ENCODE data around the gene ADCY2. TPM values are rescaled to one million over a fixed set of nuclear protein-coding genes. Genes with fewer than 3 reads are reported as not detected.
A peak's percentile ranks its signal among the peaks of the same experiment; 100 is the strongest.

Gene ADCY2
- total RNA-seq, 2 donors from 2014 or later: 5.2 to 17.7 TPM

GRCh38 chr5:7763621-7764072 is 367.7 kb downstream of the ADCY2 start:
- Histone ChIP-seq H3K27ac (peak overlapping the region; percentile 60 to 64), H3K4me3 (no peak overlapping the region), H3K9me3 (no peaks in the 10 kb centered on the region), H3K4me1 (replicated peaks) (no peaks in the 10 kb centered on the region), H3K36me3 (no peaks in the 10 kb centered on the region), H3K27me3 (replicated peaks; ENCODE audit: insufficient read depth) (no peaks in the 10 kb centered on the region)
- TF ChIP-seq POLR2AphosphoS5 (IDR thresholded peaks at IDR 0.05) (peak; percentile 64), POLR2A (IDR thresholded peaks at IDR 0.05) (no peak), CTCF (IDR thresholded peaks at IDR 0.05) (no peak)
- DNase-seq (ENCODE audit: low spot score): peak; percentile 15
- WGBS: 20% methylated on average over 9 of the region's 9 CpGs
- intact Hi-C loops (cut with DNase I): no loop called here

- peak overlapping the region; percentile 52 to 64 for H3K27ac ChIP-seq
- no peaks in the 10 kb centered on the region for H3K36me3 ChIP-seq
- WGBS: 83% methylated on average over 1 of the region's 1 CpG
- no peaks in the 10 kb centered on the region for H3K9me3 ChIP-seq
- intact Hi-C loops (cut with DNase I): no loop called here
- H3K4me3 ChIP-seq: no peak overlapping the region
- TF ChIP-seq CTCF (IDR thresholded peaks at IDR 0.05): no peak
- no peak for TF ChIP-seq POLR2AphosphoS5 (IDR thresholded peaks at IDR 0.05)
- no peak for TF ChIP-seq POLR2A (IDR thresholded peaks at IDR 0.05)
- no peaks in the 10 kb centered on the region for H3K27me3 ChIP-seq (replicated peaks; ENCODE audit: insufficient read depth)
- DNase-seq (ENCODE audit: low spot score): no peak
- no peaks in the 10 kb centered on the region for H3K4me1 ChIP-seq (replicated peaks)
Measured at GRCh38 chr5:7764452-7764851, 368.5 kb downstream of the ADCY2 start.

GRCh38 chr5:7770436-7770835 is 374.5 kb downstream of the ADCY2 start:
- Histone ChIP-seq H3K4me3 (no peak overlapping the region), H3K4me1 (replicated peaks) (no peaks in the 10 kb centered on the region), H3K36me3 (no peaks in the 10 kb centered on the region), H3K27me3 (replicated peaks; ENCODE audit: insufficient read depth) (no peaks in the 10 kb centered on the region), H3K9me3 (no peaks in the 10 kb centered on the region), H3K27ac (peak overlapping the region in 1 of 2 donors; percentile 29)
- 29% methylated on average over 2 of the region's 2 CpGs for WGBS
- no peak for DNase-seq (ENCODE audit: low spot score)
- intact Hi-C loops (cut with DNase I): no loop called here
- TF ChIP-seq POLR2A (IDR thresholded peaks at IDR 0.05) (no peak), CTCF (IDR thresholded peaks at IDR 0.05) (no peak), POLR2AphosphoS5 (IDR thresholded peaks at IDR 0.05) (no peak)

- H3K9me3 ChIP-seq: no peaks in the 10 kb centered on the region
- H3K4me1 ChIP-seq (replicated peaks): no peaks in the 10 kb centered on the region
- no peak for DNase-seq (ENCODE audit: low spot score)
- 87% methylated on average over 6 of the region's 6 CpGs for WGBS
- no peaks in the 10 kb centered on the region for H3K27me3 ChIP-seq (replicated peaks; ENCODE audit: insufficient read depth)
- TF ChIP-seq POLR2AphosphoS5 (IDR thresholded peaks at IDR 0.05) (no peak), POLR2A (IDR thresholded peaks at IDR 0.05) (no peak), CTCF (IDR thresholded peaks at IDR 0.05) (no peak)
- H3K4me3 ChIP-seq: no peak overlapping the region
- intact Hi-C loops (cut with DNase I): no loop called here
- no peaks in the 10 kb centered on the region for H3K36me3 ChIP-seq
- H3K27ac ChIP-seq: no peak overlapping the region
Measured at GRCh38 chr5:7772141-7772540, 376.2 kb downstream of the ADCY2 start.

GRCh38 chr5:7773178-7773577 is 377.2 kb downstream of the ADCY2 start:
- no peaks in the 10 kb centered on the region for H3K4me1 ChIP-seq (replicated peaks)
- no peaks in the 10 kb centered on the region for H3K27me3 ChIP-seq (replicated peaks; ENCODE audit: insufficient read depth)
- no peak overlapping the region for H3K27ac ChIP-seq
- WGBS: 87% methylated on average over 6 of the region's 6 CpGs
- no peaks in the 10 kb centered on the region for H3K9me3 ChIP-seq
- H3K36me3 ChIP-seq: no peaks in the 10 kb centered on the region
- TF ChIP-seq POLR2AphosphoS5 (IDR thresholded peaks at IDR 0.05) (no peak), CTCF (IDR thresholded peaks at IDR 0.05) (no peak), POLR2A (IDR thresholded peaks at IDR 0.05) (no peak)
- no peak overlapping the region for H3K4me3 ChIP-seq
- DNase-seq (ENCODE audit: low spot score): no peak
- intact Hi-C loops (cut with DNase I): no loop called here

Data from prostate gland (tissue), 2 donors.